Measurements from ENCODE around the gene ITPKC.
A peak's percentile ranks its signal among the peaks of the same experiment; 100 is the strongest.

ITPKC gene

GRCh38 chr19:40716482-40717324 lies at the start of gene ITPKC, which contains the start of gene COQ8B:
TSS of gene ITPKC (plus strand) at chr19:40717112. CDS start at chr19:40717136, 24 bp downstream.
TSS of gene COQ8B (minus strand) at chr19:40716886. CDS start at chr19:40714632, 2,254 bp downstream.
- TF ChIP-seq GLIS3 (CRISPR knock-in tag; IDR thresholded peaks at IDR 0.05) (0 out of 2 replicates have a peak, but pooled peaks have one; percentile 54), RARB (CRISPR knock-in tag; IDR thresholded peaks at IDR 0.05) (no peak), CSDC2 (CRISPR knock-in tag; IDR thresholded peaks at IDR 0.05) (0 out of 2 replicates have a peak, but pooled peaks have one; percentile 34)
- peak; percentile 55 for ATAC-seq

GRCh38 chr19:40667602-40668001 lies 49.3 kb upstream of the ITPKC start:
- TF ChIP-seq ZNF8 (CRISPR knock-in tag; IDR thresholded peaks at IDR 0.05) (no peak), ZFP30 (CRISPR knock-in tag; IDR thresholded peaks at IDR 0.05) (no peak), PATZ1 (CRISPR knock-in tag; IDR thresholded peaks at IDR 0.05; ENCODE audit: borderline replicate concordance) (no peak), TOX (CRISPR knock-in tag; IDR thresholded peaks at IDR 0.05; ENCODE audit: borderline replicate concordance) (no peak), ISL1 (CRISPR knock-in tag; IDR thresholded peaks at IDR 0.05) (no peak), ARNTL (CRISPR knock-in tag; IDR thresholded peaks at IDR 0.05; ENCODE audit: borderline replicate concordance, low read depth) (no peak), ZNF565 (CRISPR knock-in tag; conservative IDR thresholded peaks at IDR 0.05; ENCODE audit: low read depth) (no peak), ZFP3 (CRISPR knock-in tag; IDR thresholded peaks at IDR 0.05) (no peak), RARB (CRISPR knock-in tag; IDR thresholded peaks at IDR 0.05) (no peak), CSDC2 (CRISPR knock-in tag; IDR thresholded peaks at IDR 0.05) (no peak), ESRRG (CRISPR knock-in tag; IDR thresholded peaks at IDR 0.05) (no peak), OSR1 (CRISPR knock-in tag; IDR thresholded peaks at IDR 0.05) (no peak), ZC3H10 (CRISPR knock-in tag; IDR thresholded peaks at IDR 0.05) (no peak), CSRNP3 (CRISPR knock-in tag; IDR thresholded peaks at IDR 0.05) (no peak), PPARA (CRISPR knock-in tag; IDR thresholded peaks at IDR 0.05; ENCODE audit: borderline replicate concordance) (no peak), TSHZ2 (CRISPR knock-in tag; IDR thresholded peaks at IDR 0.05) (no peak), SNAI2 (CRISPR knock-in tag; IDR thresholded peaks at IDR 0.05) (no peak), POU6F1 (CRISPR knock-in tag; IDR thresholded peaks at IDR 0.05; ENCODE audit: borderline replicate concordance, low read depth) (no peak)
- no peak for ATAC-seq

- no peak for ATAC-seq
- TF ChIP-seq CSRNP3 (CRISPR knock-in tag; IDR thresholded peaks at IDR 0.05) (no peak), POU6F1 (CRISPR knock-in tag; IDR thresholded peaks at IDR 0.05; ENCODE audit: borderline replicate concordance, low read depth) (no peak), ZNF70 (CRISPR knock-in tag; IDR thresholded peaks at IDR 0.05) (no peak), PPARA (CRISPR knock-in tag; IDR thresholded peaks at IDR 0.05; ENCODE audit: borderline replicate concordance) (no peak), TOX (CRISPR knock-in tag; IDR thresholded peaks at IDR 0.05; ENCODE audit: borderline replicate concordance) (no peak), ARNTL (CRISPR knock-in tag; IDR thresholded peaks at IDR 0.05; ENCODE audit: borderline replicate concordance, low read depth) (no peak), ZFP3 (CRISPR knock-in tag; IDR thresholded peaks at IDR 0.05) (no peak), ZFP30 (CRISPR knock-in tag; IDR thresholded peaks at IDR 0.05) (no peak), CREB5 (CRISPR knock-in tag; IDR thresholded peaks at IDR 0.05; ENCODE audit: low read depth) (no peak)
Observed at GRCh38 chr19:40668991-40669614, 47.8 kb upstream of the ITPKC start.
